NK-92 treated with Interleukin-12 subunit alpha and Interleukin-12 subunit beta, amount 100 ng/mL, for 24 hours (cell line): Measurements from ENCODE around the gene RLN3.
"Not testable (repeated sequence)": the region's sequence is repeated elsewhere in the genome, so short reads cannot be mapped to it uniquely, and the experiment has no call there.

Source experiments
- DNase-seq: peaks from one replicate; lab custom pipeline; 2025; lab: John Stamatoyannopoulos, UW

The RLN3 gene

DNA sequence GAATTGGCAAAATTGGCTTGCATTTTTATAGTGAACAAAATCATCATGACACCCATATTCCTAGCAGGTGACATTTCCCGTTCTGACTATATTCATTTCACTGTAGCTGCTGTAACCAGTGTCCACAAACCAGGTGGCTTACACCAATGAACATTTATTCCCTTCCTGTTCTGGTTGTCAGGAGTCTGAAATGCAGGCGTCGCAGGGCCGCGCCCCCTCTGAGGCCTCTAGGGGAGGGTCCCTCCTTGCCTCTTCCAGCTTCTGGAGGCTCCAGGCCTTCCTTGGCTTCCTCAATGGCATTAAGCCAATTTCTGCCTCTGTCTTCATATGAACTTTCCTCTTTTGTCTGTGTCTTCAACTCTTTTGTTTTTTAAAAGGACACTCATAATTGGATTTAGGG lies 6.5 kb upstream of the RLN3 start:
- no peak for DNase-seq

GRCh38 chr19:14022469-14022868 lies 5.5 kb upstream of the RLN3 start:
- no peak for DNase-seq

DNA sequence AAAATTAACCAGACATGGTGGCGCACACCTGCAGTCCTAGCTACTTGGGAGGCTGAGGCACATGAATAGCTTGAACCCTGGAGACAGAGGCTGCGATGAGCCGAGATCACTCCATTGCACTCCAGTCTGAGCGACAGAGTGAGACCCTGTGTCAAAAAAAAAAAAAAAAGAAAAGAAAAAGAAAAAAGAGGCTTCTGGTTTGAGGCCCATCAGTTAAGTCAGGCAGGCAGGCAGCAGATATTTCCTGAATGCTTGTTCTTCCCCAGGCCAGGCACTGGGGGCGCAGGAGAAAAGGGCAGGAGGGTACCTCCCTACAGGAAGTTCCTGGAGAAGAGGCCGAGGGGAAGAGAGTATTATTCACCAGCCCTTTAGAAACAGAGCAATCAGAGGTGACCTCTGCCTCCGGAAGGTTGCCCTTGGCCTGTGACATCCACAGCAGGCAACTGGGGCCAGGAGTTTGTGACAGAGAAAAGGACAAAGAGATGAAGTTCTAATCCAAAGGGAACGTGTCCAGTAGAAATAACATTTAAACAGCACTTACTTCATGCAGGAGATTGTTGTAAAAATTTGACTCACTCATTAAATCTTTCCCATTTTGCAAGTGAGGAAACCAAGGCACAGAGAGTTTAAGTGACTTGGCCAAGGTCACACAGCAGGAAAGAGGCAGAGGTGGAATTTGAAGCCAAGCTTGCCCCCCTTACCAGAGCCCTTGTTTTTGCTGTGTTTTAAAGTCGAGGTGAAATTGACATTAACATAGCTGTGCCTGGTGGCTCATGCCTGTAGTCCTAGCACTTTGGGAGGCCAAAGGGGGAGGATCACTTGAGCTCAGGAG lies 4.3 kb upstream of the RLN3 start:
- DNase-seq, result no peak

GRCh38 chr19:14026652-14027192 lies 1.2 kb upstream of the RLN3 start:
- not testable (repeated sequence) for DNase-seq

DNA sequence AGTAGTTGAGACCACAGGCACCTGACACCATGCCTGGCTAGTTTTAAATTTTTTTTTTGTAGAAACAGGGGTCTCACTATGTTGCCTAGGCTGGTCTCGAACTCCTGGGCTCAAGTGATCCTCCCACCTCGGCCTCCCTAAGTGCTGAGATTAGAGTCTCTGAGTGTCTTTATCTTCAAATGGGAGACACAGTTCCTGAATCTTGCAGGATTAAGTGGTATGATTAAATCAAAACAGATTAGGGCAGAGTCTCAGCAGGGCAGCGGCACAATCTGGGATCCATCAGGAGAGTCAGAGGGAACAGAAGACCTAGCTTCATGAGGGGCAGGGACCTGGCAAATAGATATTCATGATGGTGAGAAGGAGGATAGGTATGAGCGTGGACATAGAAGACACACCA lies 953 bp downstream of the RLN3 start:
- DNase-seq, result no peak

GRCh38 chr19:14030997-14031718 lies 3.2 kb downstream of the RLN3 start:
- DNase-seq, result no peak

DNA sequence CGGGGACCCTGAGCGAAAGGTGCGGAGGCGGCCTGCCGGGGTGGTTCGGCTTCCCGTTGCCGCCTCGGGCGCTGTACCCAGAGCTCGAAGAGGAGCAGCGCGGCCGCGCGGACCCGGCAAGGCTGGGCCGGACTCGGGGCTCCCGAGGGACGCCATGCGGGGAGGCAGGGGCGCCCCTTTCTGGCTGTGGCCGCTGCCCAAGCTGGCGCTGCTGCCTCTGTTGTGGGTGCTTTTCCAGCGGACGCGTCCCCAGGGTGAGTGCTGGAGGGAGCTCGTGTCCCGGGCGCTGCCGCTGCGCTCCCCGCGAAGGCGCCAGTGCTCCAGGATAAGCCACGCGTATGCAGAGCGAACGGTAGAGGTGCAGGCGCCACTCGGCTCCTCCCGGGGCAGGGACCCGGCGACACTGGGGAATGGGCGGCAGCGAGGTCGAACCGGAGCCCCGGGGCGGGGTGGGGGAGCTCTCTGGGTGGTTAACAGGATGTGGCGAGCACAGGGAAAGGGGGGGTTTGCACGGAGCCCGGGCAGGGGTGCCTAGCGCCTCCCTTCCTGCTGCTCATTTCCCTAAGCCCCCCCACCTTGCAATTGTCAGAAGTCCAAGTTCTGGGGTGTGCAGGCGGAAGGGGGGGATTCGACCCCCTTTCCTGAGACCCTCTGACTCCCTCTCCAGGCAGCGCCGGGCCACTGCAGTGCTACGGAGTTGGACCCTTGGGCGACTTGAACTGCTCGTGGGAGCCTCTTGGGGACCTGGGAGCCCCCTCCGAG lies 4.0 kb downstream of the RLN3 start, which contains the start of gene IL27RA:
Gene IL27RA (plus strand): TSS at position 44 of the 762 bp plus-strand sequence. CDS start 111 bp downstream, at position 155.
- peak; percentile 66 for DNase-seq

GRCh38 chr19:14033946-14034345 lies 6.0 kb downstream of the RLN3 start:
- no peak for DNase-seq

DNA sequence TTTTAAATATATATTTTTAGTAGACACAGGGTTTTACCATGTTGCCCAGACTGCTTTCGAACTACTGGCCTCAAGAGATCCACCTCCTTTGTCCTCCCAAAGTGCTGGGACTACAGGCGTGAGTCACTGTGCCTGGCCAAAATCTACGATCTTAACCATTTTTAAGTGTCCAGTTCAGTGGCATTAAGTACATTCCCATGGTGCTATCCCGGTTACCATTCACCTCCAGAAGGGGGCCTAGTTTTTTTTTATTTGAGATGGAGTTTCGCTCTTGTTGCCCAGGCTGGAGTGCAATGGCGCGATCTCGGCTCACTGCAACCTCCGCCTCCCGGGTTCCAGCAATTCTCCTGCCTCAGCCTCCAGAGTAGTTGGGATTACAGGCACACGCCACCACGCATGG lies 7.2 kb downstream of the RLN3 start:
- DNase-seq, result not testable (repeated sequence)

GRCh38 chr19:14035706-14036105 lies 7.8 kb downstream of the RLN3 start:
- DNase-seq, result no peak

DNA sequence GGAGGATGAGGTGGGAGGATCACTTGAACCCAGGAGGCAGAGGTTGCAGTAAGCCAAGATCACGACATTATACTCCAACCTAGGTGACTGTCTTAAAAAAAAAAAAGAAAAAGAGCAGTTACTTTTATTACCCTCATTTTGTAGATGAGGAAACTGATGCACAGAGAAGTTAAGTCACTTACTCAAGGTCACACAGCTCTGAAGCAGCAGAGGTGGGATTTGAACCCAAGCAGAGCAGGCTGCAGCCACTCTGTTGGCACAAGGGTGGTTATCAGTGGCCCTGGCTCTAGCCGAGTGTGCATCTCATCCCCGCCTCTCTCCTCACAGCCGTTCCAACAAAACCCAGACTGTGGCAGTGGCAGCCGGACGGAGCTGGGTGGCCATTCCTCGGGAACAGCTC lies 11.2 kb downstream of the RLN3 start:
- no peak for DNase-seq

- DNase-seq, result peak; percentile 44
These were observed 15.0 kb downstream of the RLN3 start for GRCh38 chr19:14042659-14043608.

- not testable (repeated sequence) for DNase-seq
These were observed 19.9 kb downstream of the RLN3 start for GRCh38 chr19:14047866-14048265.

DNA sequence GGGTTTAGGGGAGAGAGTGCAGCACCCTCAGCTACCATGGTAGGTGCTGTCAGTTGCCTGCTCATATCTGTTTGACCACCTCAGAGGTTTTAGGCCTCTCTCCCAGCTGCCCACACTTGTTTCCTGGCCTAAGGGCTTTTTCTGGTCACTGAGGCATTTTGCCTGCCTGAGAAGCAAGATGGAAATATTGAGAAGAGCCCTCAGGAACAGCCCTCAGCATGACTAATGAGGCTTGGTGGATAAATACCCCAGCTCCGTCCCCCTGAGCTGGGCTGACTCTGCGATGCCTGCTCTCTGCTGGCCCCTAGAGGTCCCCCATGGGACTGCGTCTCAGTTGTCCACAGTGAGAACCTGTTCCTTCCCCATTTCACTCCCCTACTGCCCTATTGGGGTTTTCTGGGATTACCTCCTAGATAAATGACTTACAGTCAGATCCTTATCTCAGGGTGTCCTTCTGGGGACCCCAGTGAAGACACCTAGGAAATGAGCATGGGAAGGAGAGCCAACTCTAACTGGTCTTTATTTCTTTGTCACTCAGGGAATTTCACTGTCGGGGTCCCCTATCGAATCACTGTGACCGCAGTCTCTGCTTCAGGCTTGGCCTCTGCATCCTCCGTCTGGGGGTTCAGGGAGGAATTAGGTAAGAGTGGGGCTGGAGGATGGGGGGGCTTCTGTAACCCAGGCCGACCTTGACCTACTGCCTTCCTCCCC lies 20.6 kb downstream of the RLN3 start:
- DNase-seq, result peak; percentile 26

- no peak for DNase-seq
These were observed 22.6 kb downstream of the RLN3 start for GRCh38 chr19:14050512-14050911.

DNA sequence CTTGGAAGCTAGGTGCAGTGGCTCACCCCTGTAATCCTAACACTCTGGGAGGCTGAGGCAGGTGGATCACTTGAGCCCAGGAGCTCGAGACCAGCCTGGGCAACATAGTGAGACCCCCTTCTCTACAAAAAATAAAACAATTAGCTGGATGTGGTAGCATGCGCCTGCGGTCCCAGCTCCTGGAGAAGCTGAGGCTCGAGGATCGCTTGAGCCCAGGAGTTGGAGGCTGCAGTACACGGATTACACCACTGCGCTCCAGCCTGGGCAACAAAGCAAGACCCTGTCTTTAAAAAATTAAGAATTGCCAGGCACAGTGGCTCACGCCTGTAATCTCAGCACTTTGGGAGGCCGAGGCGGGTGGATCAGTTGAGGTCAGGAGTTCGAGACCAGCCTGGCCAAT lies 23.0 kb downstream of the RLN3 start:
- DNase-seq, result not testable (repeated sequence)

DNA sequence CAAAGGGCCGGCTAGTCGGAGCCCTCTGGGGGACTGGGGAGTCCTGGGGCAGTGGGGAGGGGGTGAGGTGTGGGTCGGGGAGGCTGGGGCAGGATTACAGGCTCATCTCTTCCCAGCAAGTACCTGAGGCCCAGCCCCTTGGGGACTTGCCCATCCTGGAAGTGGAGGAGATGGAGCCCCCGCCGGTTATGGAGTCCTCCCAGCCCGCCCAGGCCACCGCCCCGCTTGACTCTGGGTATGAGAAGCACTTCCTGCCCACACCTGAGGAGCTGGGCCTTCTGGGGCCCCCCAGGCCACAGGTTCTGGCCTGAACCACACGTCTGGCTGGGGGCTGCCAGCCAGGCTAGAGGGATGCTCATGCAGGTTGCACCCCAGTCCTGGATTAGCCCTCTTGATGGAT lies 24.0 kb downstream of the RLN3 start:
- DNase-seq, result no peak

- no peak for DNase-seq
These were observed 24.5 kb downstream of the RLN3 start for GRCh38 chr19:14052470-14052869.

GRCh38 chr19:14053032-14053431 lies 25.1 kb downstream of the RLN3 start:
- DNase-seq, result no peak

GRCh38 chr19:14053500-14053899 lies 25.6 kb downstream of the RLN3 start:
- no peak for DNase-seq
